ENCODE data around the gene LRP5.
"Not testable (repeated sequence)": the region's sequence is repeated elsewhere in the genome, so short reads cannot be mapped to it uniquely, and the experiment has no call there.

LRP5 gene

DNA sequence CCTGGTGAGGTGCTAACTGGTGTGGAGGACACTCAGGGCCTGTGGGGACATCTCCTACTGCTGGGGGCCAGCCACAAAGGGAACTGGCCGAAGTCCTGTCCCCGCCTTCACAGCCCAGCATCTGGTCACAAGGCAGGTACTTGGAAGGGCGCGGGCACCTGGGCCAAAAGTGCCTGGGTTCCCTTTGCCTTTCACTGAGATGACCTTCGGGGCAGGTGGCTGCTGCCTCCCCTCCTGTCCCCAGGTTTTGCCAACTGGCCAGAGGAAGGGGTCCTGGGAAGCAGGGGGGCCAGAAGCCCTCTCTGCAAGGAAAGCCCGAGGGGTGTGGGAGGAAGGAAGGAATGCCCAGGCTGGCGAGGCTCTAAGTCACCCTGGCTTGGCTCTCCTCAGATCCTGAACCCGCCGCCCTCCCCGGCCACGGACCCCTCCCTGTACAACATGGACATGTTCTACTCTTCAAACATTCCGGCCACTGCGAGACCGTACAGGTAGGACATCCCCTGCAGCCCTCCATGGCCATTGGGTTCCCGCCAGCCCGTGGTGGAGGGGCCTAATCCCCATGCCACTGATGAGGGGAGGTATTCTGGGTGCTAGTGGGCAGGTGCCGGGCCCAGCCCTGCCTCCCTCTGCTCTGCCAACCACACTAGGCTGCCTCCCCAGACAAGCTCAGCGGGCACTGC, 133.8 kb downstream of the LRP5 start:
- no peak overlapping the region for H3K4me3 ChIP-seq
- TF ChIP-seq, protein P1, sequence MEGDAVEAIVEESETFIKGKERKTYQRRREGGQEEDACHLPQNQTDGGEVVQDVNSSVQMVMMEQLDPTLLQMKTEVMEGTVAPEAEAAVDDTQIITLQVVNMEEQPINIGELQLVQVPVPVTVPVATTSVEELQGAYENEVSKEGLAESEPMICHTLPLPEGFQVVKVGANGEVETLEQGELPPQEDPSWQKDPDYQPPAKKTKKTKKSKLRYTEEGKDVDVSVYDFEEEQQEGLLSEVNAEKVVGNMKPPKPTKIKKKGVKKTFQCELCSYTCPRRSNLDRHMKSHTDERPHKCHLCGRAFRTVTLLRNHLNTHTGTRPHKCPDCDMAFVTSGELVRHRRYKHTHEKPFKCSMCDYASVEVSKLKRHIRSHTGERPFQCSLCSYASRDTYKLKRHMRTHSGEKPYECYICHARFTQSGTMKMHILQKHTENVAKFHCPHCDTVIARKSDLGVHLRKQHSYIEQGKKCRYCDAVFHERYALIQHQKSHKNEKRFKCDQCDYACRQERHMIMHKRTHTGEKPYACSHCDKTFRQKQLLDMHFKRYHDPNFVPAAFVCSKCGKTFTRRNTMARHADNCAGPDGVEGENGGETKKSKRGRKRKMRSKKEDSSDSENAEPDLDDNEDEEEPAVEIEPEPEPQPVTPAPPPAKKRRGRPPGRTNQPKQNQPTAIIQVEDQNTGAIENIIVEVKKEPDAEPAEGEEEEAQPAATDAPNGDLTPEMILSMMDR (IDR thresholded peaks at IDR 0.05), result no peak
- no peak for DNase-seq
- peaks cover 29 to 78% (median 55%) of the 10 kb centered on the region in 3 donors for H3K36me3 ChIP-seq
- no peaks in the 10 kb centered on the region for H3K9me3 ChIP-seq
- H3K27ac ChIP-seq, result no peak overlapping the region
- H3K4me1 ChIP-seq, result no peaks in the 10 kb centered on the region
- H3K27me3 ChIP-seq, result no peaks in the 10 kb centered on the region
- intact Hi-C loops (cut with DNase I; ENCODE audit: low total_unique reads), result loop anchor here (5.0 to 10.0 kb wide), 4 partner anchors 61 to 239 kb away; no protein-coding TSS in a partner anchor

DNA sequence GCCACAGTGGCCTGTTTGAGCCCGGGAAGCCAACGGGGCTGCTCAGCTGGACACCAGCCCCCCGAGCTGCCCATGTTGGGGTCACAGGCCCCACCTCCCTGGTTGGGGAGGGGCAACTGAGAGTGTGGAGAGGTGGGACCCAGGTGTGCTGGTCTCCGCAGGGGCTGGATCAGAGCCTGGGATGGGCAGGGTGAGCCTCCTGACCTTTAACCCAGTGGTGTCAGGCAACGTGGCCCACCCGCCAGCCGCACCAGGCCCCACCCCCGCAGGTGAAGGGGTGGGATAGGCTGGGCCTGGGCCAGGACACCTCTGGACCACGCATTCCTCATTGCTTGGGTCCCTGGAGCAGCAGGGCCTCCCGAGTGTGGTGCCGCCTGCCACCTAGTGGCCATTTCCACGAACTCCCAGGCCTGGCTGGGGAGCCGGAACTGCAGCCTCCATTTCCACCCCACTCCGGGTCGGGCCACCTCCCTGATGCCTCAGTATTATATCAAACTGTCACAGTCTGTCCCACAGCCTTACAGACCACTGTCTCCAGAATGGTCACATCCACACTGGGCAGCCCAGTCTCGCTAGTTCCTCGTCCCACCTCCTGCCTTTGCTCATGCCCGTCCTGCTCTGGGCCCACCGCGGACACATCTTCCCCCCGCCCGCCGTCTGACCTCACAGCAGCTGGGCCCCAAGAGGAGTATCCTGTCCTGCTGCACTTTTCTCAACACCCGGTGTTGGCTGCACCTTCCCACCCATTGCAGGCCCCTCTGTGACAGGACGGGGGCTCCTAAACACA, 134.8 kb downstream of the LRP5 start:
- intact Hi-C loops (cut with DNase I; ENCODE audit: low total_unique reads), result loop anchor here (5.0 to 10.0 kb wide), 4 partner anchors 62 to 240 kb away; no protein-coding TSS in a partner anchor
- H3K27me3 ChIP-seq, result no peaks in the 10 kb centered on the region
- no peaks in the 10 kb centered on the region for H3K4me1 ChIP-seq
- peaks cover 29 to 68% (median 51%) of the 10 kb centered on the region in 3 donors for H3K36me3 ChIP-seq
- DNase-seq, result peak; percentile 60 to 84
- no peak overlapping the region for H3K4me3 ChIP-seq
- peak overlapping the region in 1 of 2 donors; percentile 13 for H3K27ac ChIP-seq
- TF ChIP-seq, protein P1 (IDR thresholded peaks at IDR 0.05), result peak; percentile 92 to 97
- no peaks in the 10 kb centered on the region for H3K9me3 ChIP-seq

DNA sequence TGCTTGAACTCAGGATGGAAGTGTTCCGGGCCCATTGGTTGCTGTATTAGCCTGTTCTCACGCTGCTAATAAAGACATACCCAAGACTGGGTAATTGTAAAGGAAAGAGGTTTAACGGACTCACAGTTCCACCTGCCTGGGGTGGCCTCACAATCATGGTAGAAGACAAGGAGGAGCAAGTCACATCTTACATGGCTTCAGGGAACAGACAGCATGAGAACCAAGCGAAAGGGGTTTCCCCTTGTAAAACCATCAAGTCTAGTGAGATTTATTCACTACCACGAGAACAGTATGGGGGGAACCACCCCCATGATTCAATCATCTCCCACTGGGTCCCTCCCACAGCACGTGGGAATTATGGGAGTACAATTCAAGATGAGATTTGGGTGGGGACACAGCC, 135.5 kb downstream of the LRP5 start:
- DNase-seq, result peak in 1 of 2 donors; percentile 21
- not testable (repeated sequence) for H3K9me3 ChIP-seq, H3K27ac ChIP-seq, H3K27me3 ChIP-seq, H3K4me1 ChIP-seq, H3K4me3 ChIP-seq
- H3K36me3 ChIP-seq, result peaks cover 29 to 61% (median 44%) of the 10 kb centered on the region in 3 donors
- intact Hi-C loops (cut with DNase I; ENCODE audit: low total_unique reads), result loop anchor here (5.0 to 10.0 kb wide), 4 partner anchors 63 to 241 kb away; no protein-coding TSS in a partner anchor

DNA sequence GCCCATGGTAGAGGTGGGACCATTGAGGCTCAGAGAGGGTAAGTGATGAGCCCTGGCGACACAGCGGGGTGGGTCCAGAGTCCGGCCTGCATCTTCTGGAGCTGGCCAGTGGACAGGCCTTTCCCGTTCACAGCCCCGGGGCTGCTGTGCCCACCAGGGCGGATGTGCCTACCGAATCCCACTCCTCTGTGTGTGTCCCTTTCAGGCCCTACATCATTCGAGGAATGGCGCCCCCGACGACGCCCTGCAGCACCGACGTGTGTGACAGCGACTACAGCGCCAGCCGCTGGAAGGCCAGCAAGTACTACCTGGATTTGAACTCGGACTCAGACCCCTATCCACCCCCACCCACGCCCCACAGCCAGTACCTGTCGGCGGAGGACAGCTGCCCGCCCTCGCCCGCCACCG, 136.2 kb downstream of the LRP5 start:
- Histone ChIP-seq H3K27ac (no peak overlapping the region), H3K27me3 (no peaks in the 10 kb centered on the region), H3K4me3 (no peak overlapping the region), H3K4me1 (no peaks in the 10 kb centered on the region), H3K9me3 (no peaks in the 10 kb centered on the region), H3K36me3 (peaks cover 29 to 58% (median 42%) of the 10 kb centered on the region in 3 donors)
- TF ChIP-seq, protein P1 (IDR thresholded peaks at IDR 0.05), result no peak
- peak in 1 of 2 donors; percentile 57 for DNase-seq
- intact Hi-C loops (cut with DNase I; ENCODE audit: low total_unique reads), result loop anchor here (5.0 to 10.0 kb wide), 4 partner anchors 64 to 241 kb away; no protein-coding TSS in a partner anchor

DNA sequence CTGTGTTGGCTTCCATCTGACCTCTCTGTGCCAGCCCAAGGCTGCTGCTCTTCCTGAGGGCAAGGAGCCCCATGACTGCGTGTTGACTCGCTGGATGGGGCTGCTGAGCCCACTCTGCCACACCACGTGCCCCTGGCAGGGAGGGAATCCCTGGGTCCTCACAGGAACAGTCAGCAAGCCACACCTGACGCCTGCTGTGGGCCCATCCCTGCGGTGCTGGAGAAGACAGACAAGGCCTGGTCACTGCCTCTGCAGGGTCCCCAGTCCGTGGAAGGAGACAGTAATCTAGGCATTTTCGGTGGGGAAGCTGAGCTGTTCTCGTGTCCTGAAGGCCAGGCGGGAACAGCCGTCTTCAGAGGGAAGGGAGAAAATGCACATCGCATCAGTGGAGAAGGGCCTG, 137.6 kb downstream of the LRP5 start:
- Histone ChIP-seq H3K9me3 (no peaks in the 10 kb centered on the region), H3K27ac (no peak overlapping the region), H3K27me3 (no peaks in the 10 kb centered on the region), H3K4me1 (no peaks in the 10 kb centered on the region), H3K36me3 (peaks cover 29 to 50% (median 42%) of the 10 kb centered on the region in 3 donors), H3K4me3 (no peak overlapping the region)
- TF ChIP-seq, protein P1 (IDR thresholded peaks at IDR 0.05), result no peak
- peak in 1 of 2 donors; percentile 57 for DNase-seq
- intact Hi-C loops (cut with DNase I; ENCODE audit: low total_unique reads), result loop anchor here (5.0 to 10.0 kb wide), 4 partner anchors 65 to 243 kb away; no protein-coding TSS in a partner anchor

DNA sequence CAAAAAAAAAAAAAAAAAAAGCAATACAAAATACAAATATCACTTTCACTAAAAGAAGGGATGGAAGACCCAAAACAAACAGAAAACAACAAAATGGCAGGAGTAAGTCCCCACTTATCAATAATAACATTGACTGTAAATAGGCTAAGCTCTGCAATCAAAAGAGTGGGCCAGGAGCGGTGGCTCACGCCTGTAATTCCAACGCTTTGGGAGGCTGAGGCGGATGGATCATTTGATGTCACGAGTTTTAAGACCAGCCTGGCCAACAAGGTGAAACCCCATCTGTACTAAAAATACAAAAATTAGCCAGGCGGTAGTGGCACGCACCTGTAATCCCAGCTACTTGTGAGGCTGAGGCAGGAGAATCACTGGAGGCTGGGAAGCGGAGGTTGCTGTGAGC, 138.3 kb downstream of the LRP5 start:
- DNase-seq, result peak in 1 of 2 donors; percentile 54
- Histone ChIP-seq H3K9me3 (no peaks in the 10 kb centered on the region), H3K4me1 (no peaks in the 10 kb centered on the region), H3K36me3 (peaks cover 29 to 43% (median 36%) of the 10 kb centered on the region in 3 donors), H3K4me3 (no peak overlapping the region), H3K27me3 (no peaks in the 10 kb centered on the region), H3K27ac (no peak overlapping the region)
- intact Hi-C loops (cut with DNase I; ENCODE audit: low total_unique reads), result no loop called here
- TF ChIP-seq, protein P1 (IDR thresholded peaks at IDR 0.05), result no peak

Data from tibial artery (tissue), 4 donors.